K562 (cell line): Measurements from ENCODE around the gene KCNMB4. TPM values are rescaled to one million over a fixed set of nuclear protein-coding genes. Genes with fewer than 3 reads are reported as not detected.

Source experiments
- ATAC-seq: fragments of 200-7000 bp; cut with Tn5 transposase; 3 replicates; pipeline ENCODE4 v1.9.1; 2020; ENCODE audit warnings: moderate library complexity
- BruUV-seq: library from RNA; stranded (reverse); fragments of 400-500 nt; replicated peaks from 2 replicates; lab custom pipeline; 2021; lab: Mats Ljungman, UMichigan
- CTCF ChIA-PET: fragments of 300-600 bp; formaldehyde crosslinking; extraction: SDS; loops from one replicate; lab custom pipeline; 2021; ENCODE audit warnings: low intra/inter-chr PET ratio; lab: Yijun Ruan, JAX
- POLR2A ChIA-PET: fragments of 300-600, 350-650 bp; sonication (Branson Sonifier 250); formaldehyde crosslinking; extraction: SDS; loops from one replicate; lab custom pipeline; 2021; ENCODE audit warnings: antibody characterized with exemption, inconsistent platforms; lab: Yijun Ruan, JAX
- DNase-seq, 4 experiments: peaks; one replicate each; pipeline versions ENCODE4 v3.0.0 to v3.0.0-alpha.2; 2011 to 2018; ENCODE audit warnings: low spot score in 3 of 4, mixed read lengths in 3 of 4; ENCODE audit errors: extremely low read depth in 1 of 4
- FAIRE-seq: peaks from 2 replicates; lab custom pipeline; 2011; peaks lifted over from hg19 to GRCh38; lab: Jason Lieb, UNC
- H2AFZ ChIP-seq: 2 replicates; pipeline ENCODE4 v1.6.0; 2011; ENCODE audit warnings: low read depth, low read length, control low read depth, inconsistent platforms
- H3K27ac ChIP-seq: fragments of 200-600 bp; 3 replicates; pipeline ENCODE4 v1.8.0; 2011; ENCODE audit warnings: low read depth, mild to moderate bottlenecking, control low read depth, inconsistent platforms, low read length, moderate library complexity, mixed read lengths; ENCODE audit errors: extremely low read depth
- H3K27me3 ChIP-seq, 2 experiments: fragments of 300-600 bp in 1 of 2; 2 replicates in 1 of 2; 3 replicates in 1 of 2; pipeline versions ENCODE4 v1.6.0 to v1.8.0; 2011; ENCODE audit warnings: inconsistent platforms in 2 of 2, low read length in 2 of 2, mild to moderate bottlenecking in 1 of 2, mixed read lengths in 1 of 2, moderate library complexity in 1 of 2; ENCODE audit not compliant: control insufficient read depth in 2 of 2, insufficient read depth in 2 of 2
- H3K36me3 ChIP-seq: fragments of 300-600 bp; 3 replicates; pipeline ENCODE4 v1.8.0; 2011; ENCODE audit warnings: mild to moderate bottlenecking, low read length, inconsistent platforms; ENCODE audit not compliant: control insufficient read depth, insufficient read depth
- H3K4me1 ChIP-seq, 2 experiments: fragments of 200-600 bp in 1 of 2; replicated peaks in 1 of 2; 2 replicates in 1 of 2; 3 replicates in 1 of 2; pipeline versions ENCODE4 v1.5.1 to v1.8.0; 2011; ENCODE audit warnings: inconsistent platforms in 2 of 2, low read length in 2 of 2, mild to moderate bottlenecking in 1 of 2, mixed read lengths in 1 of 2, moderate library complexity in 1 of 2; ENCODE audit not compliant: control insufficient read depth in 2 of 2, insufficient read depth in 2 of 2
- H3K4me2 ChIP-seq: 2 replicates; pipeline ENCODE4 v1.6.1; 2011; ENCODE audit warnings: low read length, control low read depth, inconsistent platforms, mixed read lengths; ENCODE audit not compliant: insufficient read depth
- H3K4me3 ChIP-seq: fragments of 200-600 bp; sonication (generic), shearing (Covaris generic); 2 replicates; pipeline ENCODE4 v1.5.1; 2016; ENCODE audit warnings: control low read depth, inconsistent platforms
- H3K79me2 ChIP-seq: fragments of 200-600 bp; 3 replicates; pipeline ENCODE4 v1.8.0; 2011; ENCODE audit warnings: low read length, inconsistent platforms; ENCODE audit not compliant: control insufficient read depth, insufficient read depth
- H3K9ac ChIP-seq, 2 experiments: 2 replicates each; pipeline versions ENCODE4 v1.6.0 to v1.6.1; 2011; ENCODE audit warnings: low read depth in 2 of 2, low read length in 2 of 2, control low read depth in 1 of 2, inconsistent platforms in 1 of 2, mild to moderate bottlenecking in 1 of 2, mixed read lengths in 1 of 2; ENCODE audit not compliant: insufficient read depth in 1 of 2
- H3K9me1 ChIP-seq: one replicate; pipeline ENCODE4 v1.6.0; 2011; ENCODE audit warnings: inconsistent platforms, mild to moderate bottlenecking, low read length, moderate library complexity; ENCODE audit not compliant: control insufficient read depth, insufficient read depth
- H3K9me3 ChIP-seq: replicated peaks from 2 replicates; pipeline ENCODE4 v1.5.1; 2011; ENCODE audit warnings: low read depth, low read length, inconsistent platforms; ENCODE audit not compliant: control insufficient read depth, insufficient read depth
- H4K20me1 ChIP-seq: replicated peaks from 2 replicates; pipeline ENCODE4 v1.6.1; 2011; ENCODE audit warnings: low read length, inconsistent platforms, mixed read lengths; ENCODE audit not compliant: control insufficient read depth, insufficient read depth
- CTBP1 ChIP-seq: fragments of 450-650 bp; IDR thresholded peaks from 2 replicates; pipeline ENCODE4 v1.6.1; 2016; ENCODE audit warnings: borderline replicate concordance
- DACH1 ChIP-seq: fragments of 450-650 bp; IDR thresholded peaks from 2 replicates; pipeline ENCODE4 v1.6.1; 2018; ENCODE audit not compliant: partially characterized antibody
- ELK3 ChIP-seq: fragments of 450-650 bp; formaldehyde crosslinking; IDR thresholded peaks from 2 replicates; pipeline ENCODE4 v1.4.0; 2020; ENCODE audit warnings: mild to moderate bottlenecking
- GABPA ChIP-seq: fragments of 200-800 bp; sonication (Bioruptor generic); conservative IDR thresholded peaks from 2 replicates; pipeline ENCODE4 v1.6.1; 2016; ENCODE audit warnings: low read depth, missing genetic modification characterization, missing compliant biosample characterization
- KLF10 ChIP-seq: fragments of 250-450 bp; sonication (Bioruptor Pico); IDR thresholded peaks from 2 replicates; pipeline ENCODE4 v1.6.1; 2021; ENCODE audit warnings: matching md5 sums
- MAFF ChIP-seq: IDR thresholded peaks from 2 replicates; pipeline ENCODE4 v1.6.1; 2012; ENCODE audit warnings: low read length, improper control_type of control experiment
- MCM3 ChIP-seq: fragments of 450-650 bp; IDR thresholded peaks from 2 replicates; pipeline ENCODE4 v1.6.1; 2016
- MCM5 ChIP-seq: fragments of 450-650 bp; IDR thresholded peaks from 2 replicates; pipeline ENCODE4 v1.6.1; 2016; ENCODE audit warnings: low read depth
- MED1 ChIP-seq: sonication (generic); formaldehyde crosslinking; IDR thresholded peaks from 2 replicates; pipeline ENCODE4 v1.8.1; 2023; ENCODE audit warnings: missing genetic modification reagents, borderline replicate concordance
- MXI1 ChIP-seq: IDR thresholded peaks from 2 replicates; pipeline ENCODE4 v1.6.1; 2011; ENCODE audit warnings: low read depth, mild to moderate bottlenecking, improper control_type of control experiment, low read length
- NCOA2 ChIP-seq, 2 experiments: fragments of 450-650 bp; IDR thresholded peaks; 2 replicates each; pipeline ENCODE4 v1.6.1; 2018; ENCODE audit warnings: mild to moderate bottlenecking in 2 of 2, moderate library complexity in 1 of 2; ENCODE audit not compliant: partially characterized antibody in 2 of 2
- TFAM ChIP-seq: fragments of 250-450 bp; sonication (Bioruptor Pico); conservative IDR thresholded peaks from 2 replicates; pipeline ENCODE4 v1.5.0; 2021; ENCODE audit warnings: mild to moderate bottlenecking, moderate library complexity
- ZFPM2 ChIP-seq: fragments of 250-450 bp; sonication (Bioruptor Pico); IDR thresholded peaks from 2 replicates; pipeline ENCODE4 v1.5.1; 2022; ENCODE audit warnings: mild to moderate bottlenecking
- ZNF146 ChIP-seq: IDR thresholded peaks from one replicate; pipeline ENCODE4 v1.6.1; 2018; ENCODE audit warnings: missing compliant biosample characterization; ENCODE audit not compliant: unreplicated experiment
- ZNF436 ChIP-seq: fragments of 250-450, 450-650 bp; sonication (Bioruptor Pico); formaldehyde crosslinking; IDR thresholded peaks from 2 replicates; pipeline ENCODE4 v1.7.0; 2020; ENCODE audit warnings: mild to moderate bottlenecking
- WGBS: fragments of 100-300 bp; shearing (Covaris generic); methylation state at CpG from one replicate; pipeline ENCODE4 v1.1.6; 2016; ENCODE audit warnings: low coverage, mixed read lengths; ENCODE audit not compliant: insufficient coverage; ENCODE audit errors: missing lambda C conversion rate; 5-methylcytosine and 5-hydroxymethylcytosine counted together
- in situ Hi-C: fragments of 300-500 bp; cut with MboI; formaldehyde crosslinking; loops from 4 replicates; pipeline ENCODE4 v1.15.0; 2018; ENCODE audit warnings: inconsistent platforms, mixed read lengths
- intact Hi-C: fragments of 100-400 bp; cut with micrococcal nuclease; formaldehyde crosslinking; loops from 2 replicates; pipeline ENCODE4 v1.14.2; 2022
- polyA plus RNA-seq, 8 experiments: library from polyadenylated mRNA; depleted of rRNA in 4 of 8; stranded (reverse) in 5 of 8; unstranded in 3 of 8; fragments of >200 nt; fragmentation: Nextera tagmentation in 2 of 8; fragmentation: Illumina TruSeq in 1 of 8; extraction: Ambion mirVana in 2 of 8; extraction: Trizol in 1 of 8; gene quantifications; 2 replicates each; pipeline versions ENCODE4 v1.2.1 to v1.2.3, GENCODE V29; 2011 to 2014; ENCODE audit warnings: inconsistent platforms in 1 of 8, missing spikeins in 1 of 8
- total RNA-seq, 7 experiments: library from RNA; depleted of rRNA in 6 of 7; stranded (reverse); fragments of >200 nt in 6 of 7; fragmentation: Illumina TruSeq in 2 of 7; extraction: Trizol in 2 of 7; gene quantifications; 2 replicates each; pipeline versions ENCODE4 v1.2.1 to v1.2.3, GENCODE V29; 2011 to 2021; ENCODE audit warnings: low replicate concordance in 1 of 7
- TF ChIP-seq, protein P1 (sequence below): sonication (generic); formaldehyde crosslinking; IDR thresholded peaks from 2 replicates; pipeline ENCODE4 v1.8.0; 2023; ENCODE audit warnings: mild to moderate bottlenecking, missing genetic modification reagents
- TF ChIP-seq, protein P2 (sequence below): sonication (generic); formaldehyde crosslinking; IDR thresholded peaks from 2 replicates; pipeline ENCODE4 v1.9.0; 2022; ENCODE audit warnings: mild to moderate bottlenecking, missing genetic modification reagents

Gene KCNMB4
- total and polyA plus RNA-seq, 9 of the 15 experiments (the other 6 are each of a cell fraction or from before 2014, with no cell fraction given), result 0.01 to 0.14 (median 0.06) TPM; not detected in 1

DNA sequence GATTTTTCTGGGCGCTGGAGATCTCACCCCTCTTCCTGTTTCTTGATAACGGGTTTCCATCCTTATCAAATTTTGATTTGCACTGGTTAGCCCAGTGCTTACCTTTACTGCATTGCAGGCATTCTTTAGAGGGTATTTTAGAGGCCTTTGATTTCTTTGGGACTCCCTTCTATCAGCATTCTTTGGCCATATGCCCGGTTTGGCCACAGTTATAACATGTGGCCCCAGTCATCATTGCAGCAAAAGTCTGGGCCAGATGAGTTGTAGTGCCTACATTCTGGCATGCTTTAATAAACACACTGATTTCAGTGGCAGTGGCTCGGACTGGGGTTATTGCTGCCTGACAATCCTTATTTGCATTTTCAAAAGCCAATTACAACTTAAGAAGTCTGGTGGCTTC, 82.3 kb downstream of the KCNMB4 start (continued):
- TF ChIP-seq, protein P1, sequence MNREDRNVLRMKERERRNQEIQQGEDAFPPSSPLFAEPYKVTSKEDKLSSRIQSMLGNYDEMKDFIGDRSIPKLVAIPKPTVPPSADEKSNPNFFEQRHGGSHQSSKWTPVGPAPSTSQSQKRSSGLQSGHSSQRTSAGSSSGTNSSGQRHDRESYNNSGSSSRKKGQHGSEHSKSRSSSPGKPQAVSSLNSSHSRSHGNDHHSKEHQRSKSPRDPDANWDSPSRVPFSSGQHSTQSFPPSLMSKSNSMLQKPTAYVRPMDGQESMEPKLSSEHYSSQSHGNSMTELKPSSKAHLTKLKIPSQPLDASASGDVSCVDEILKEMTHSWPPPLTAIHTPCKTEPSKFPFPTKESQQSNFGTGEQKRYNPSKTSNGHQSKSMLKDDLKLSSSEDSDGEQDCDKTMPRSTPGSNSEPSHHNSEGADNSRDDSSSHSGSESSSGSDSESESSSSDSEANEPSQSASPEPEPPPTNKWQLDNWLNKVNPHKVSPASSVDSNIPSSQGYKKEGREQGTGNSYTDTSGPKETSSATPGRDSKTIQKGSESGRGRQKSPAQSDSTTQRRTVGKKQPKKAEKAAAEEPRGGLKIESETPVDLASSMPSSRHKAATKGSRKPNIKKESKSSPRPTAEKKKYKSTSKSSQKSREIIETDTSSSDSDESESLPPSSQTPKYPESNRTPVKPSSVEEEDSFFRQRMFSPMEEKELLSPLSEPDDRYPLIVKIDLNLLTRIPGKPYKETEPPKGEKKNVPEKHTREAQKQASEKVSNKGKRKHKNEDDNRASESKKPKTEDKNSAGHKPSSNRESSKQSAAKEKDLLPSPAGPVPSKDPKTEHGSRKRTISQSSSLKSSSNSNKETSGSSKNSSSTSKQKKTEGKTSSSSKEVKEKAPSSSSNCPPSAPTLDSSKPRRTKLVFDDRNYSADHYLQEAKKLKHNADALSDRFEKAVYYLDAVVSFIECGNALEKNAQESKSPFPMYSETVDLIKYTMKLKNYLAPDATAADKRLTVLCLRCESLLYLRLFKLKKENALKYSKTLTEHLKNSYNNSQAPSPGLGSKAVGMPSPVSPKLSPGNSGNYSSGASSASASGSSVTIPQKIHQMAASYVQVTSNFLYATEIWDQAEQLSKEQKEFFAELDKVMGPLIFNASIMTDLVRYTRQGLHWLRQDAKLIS (CRISPR knock-in tag), result no peak
- TF ChIP-seq ZFPM2 (CRISPR knock-in tag), result no peak

DNA sequence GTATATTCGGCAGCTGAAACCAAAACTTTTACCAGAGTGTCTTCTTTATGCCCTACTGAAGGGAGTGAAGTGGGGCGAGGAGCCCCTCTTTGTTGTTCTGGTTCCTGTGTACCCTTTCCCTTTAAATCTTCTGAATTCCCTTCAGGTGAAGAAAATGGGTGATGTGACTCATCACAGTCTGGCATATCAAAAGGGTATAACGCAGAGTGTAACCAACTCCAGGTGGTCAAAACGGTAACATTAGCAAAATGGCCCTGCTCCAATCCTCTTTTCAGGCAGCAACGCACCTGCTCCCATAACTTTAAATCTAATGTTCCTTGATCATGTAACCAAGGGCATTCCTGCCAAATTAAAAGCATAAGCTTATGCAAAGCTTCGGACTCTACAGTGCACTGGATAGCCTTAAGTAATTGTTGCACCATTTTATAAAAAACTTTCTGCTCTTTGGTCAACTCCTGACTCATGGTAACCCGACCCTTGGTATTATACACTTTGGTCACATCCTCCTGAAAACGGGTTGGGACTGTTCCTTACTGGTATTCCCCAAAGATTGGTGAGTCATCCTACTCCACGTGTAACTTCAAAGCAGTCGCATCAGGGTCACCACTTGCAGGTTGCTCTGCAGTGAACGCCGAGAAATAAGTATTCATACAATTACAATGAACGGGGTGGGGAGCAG, 83.1 kb downstream of the KCNMB4 start:
- Histone ChIP-seq H3K9me1 (no peaks in the 10 kb centered on the region), H4K20me1 (no peaks in the 10 kb centered on the region), H3K4me2 (no peak overlapping the region), H3K9me3 (no peaks in the 10 kb centered on the region), H3K9ac (no peak overlapping the region), H3K4me3 (no peak overlapping the region), H3K79me2 (no peaks in the 10 kb centered on the region), H2AFZ (no peak overlapping the region), H3K4me1 (0 out of 5 replicates have a peak, but pooled peaks cover 0 to 2% of the 10 kb centered on the region in 2 experiments), H3K36me3 (no peaks in the 10 kb centered on the region), H3K27ac (no peak overlapping the region), H3K27me3 (no peaks in the 10 kb centered on the region)
- in situ Hi-C loops (no loop called here), intact Hi-C loops (no loop called here)
- CTCF ChIA-PET, result no interaction called here
- ATAC-seq (no peak), DNase-seq (no peak), FAIRE-seq (no peak)
- BruUV-seq, result no TSS peak
- POLR2A ChIA-PET, result no interaction called here
- WGBS, result 2% methylated on average over 13 of the region's 13 CpGs
- TF ChIP-seq MCM5 (no peak), MED1 (CRISPR knock-in tag) (no peak), ZNF146 (no peak), ZNF436 (no peak), KLF10 (CRISPR knock-in tag) (no peak), GABPA (no peak), TFAM (CRISPR knock-in tag) (no peak), MXI1 (no peak), DACH1 (no peak), MAFF (no peak), MCM3 (no peak), ELK3 (CRISPR knock-in tag) (no peak), NCOA2 (IDR thresholded peaks at IDR 0.05; ENCODE audit: partially characterized antibody in 2 of 2) (no peak), CTBP1 (no peak)
- TF ChIP-seq, protein P2, sequence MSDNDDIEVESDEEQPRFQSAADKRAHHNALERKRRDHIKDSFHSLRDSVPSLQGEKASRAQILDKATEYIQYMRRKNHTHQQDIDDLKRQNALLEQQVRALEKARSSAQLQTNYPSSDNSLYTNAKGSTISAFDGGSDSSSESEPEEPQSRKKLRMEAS, result no peak
